Neuronal stem cell (in vitro differentiated cells): ENCODE results near the gene OBSCN.

Experiments
- DNase-seq: peaks from one replicate; pipeline ENCODE4 v3.0.0-alpha.2; 2013; ENCODE audit warnings: low spot score
- H2AFZ ChIP-seq: one replicate; pipeline ENCODE4 v1.6.1; 2013; ENCODE audit warnings: mild to moderate bottlenecking, low read length, inconsistent platforms
- H2AK5ac ChIP-seq: 2 replicates; pipeline ENCODE4 v1.6.1; 2013; ENCODE audit warnings: low read depth, mild to moderate bottlenecking, inconsistent platforms, low read length, moderate library complexity, mixed read lengths
- H2BK120ac ChIP-seq: 2 replicates; pipeline ENCODE4 v1.6.1; 2013; ENCODE audit warnings: low read depth, mild to moderate bottlenecking, inconsistent platforms, low read length, moderate library complexity, mixed read lengths
- H2BK12ac ChIP-seq: one replicate; pipeline ENCODE4 v1.6.1; 2013; ENCODE audit warnings: low read length, inconsistent platforms
- H2BK15ac ChIP-seq: 2 replicates; pipeline ENCODE4 v1.6.1; 2013; ENCODE audit warnings: mild to moderate bottlenecking, low read length, inconsistent platforms, mixed read lengths
- H2BK5ac ChIP-seq: one replicate; pipeline ENCODE4 v1.6.1; 2013; ENCODE audit warnings: inconsistent platforms, mild to moderate bottlenecking, low read length, moderate library complexity
- H3K14ac ChIP-seq: one replicate; pipeline ENCODE4 v1.6.1; 2013; ENCODE audit warnings: low read length, inconsistent platforms
- H3K18ac ChIP-seq: 2 replicates; pipeline ENCODE4 v1.6.1; 2013; ENCODE audit warnings: low read length, inconsistent platforms
- H3K23ac ChIP-seq: 2 replicates; pipeline ENCODE4 v1.6.1; 2013; ENCODE audit warnings: low read depth, mild to moderate bottlenecking, mixed read lengths, low read length, inconsistent platforms; ENCODE audit not compliant: poor library complexity
- H3K27ac ChIP-seq: replicated peaks from 3 replicates; pipeline ENCODE4 v1.5.1; 2013; ENCODE audit warnings: low read length, inconsistent platforms
- H3K27me3 ChIP-seq, 3 experiments: 2 replicates each; pipeline ENCODE4 v1.6.1; 2013; ENCODE audit warnings: low read length in 3 of 3, mild to moderate bottlenecking in 2 of 3, inconsistent platforms in 1 of 3, low read depth in 1 of 3, mixed read lengths in 1 of 3, moderate library complexity in 1 of 3; ENCODE audit not compliant: control insufficient read depth in 3 of 3, insufficient read depth in 3 of 3
- H3K36me3 ChIP-seq, 2 donors: replicated peaks in 1 of 2; 2 replicates each; pipeline ENCODE4 v1.6.1; 2013; ENCODE audit warnings: low read length in 2 of 2; ENCODE audit not compliant: control insufficient read depth in 2 of 2, insufficient read depth in 2 of 2
- H3K4ac ChIP-seq: 2 replicates; pipeline ENCODE4 v1.6.1; 2013; ENCODE audit warnings: inconsistent platforms, mild to moderate bottlenecking, low read length, moderate library complexity
- H3K4me1 ChIP-seq, 2 donors: 1 replicate in 1 of 2; 2 replicates in 1 of 2; pipeline ENCODE4 v1.6.1; 2013; ENCODE audit warnings: low read length in 2 of 2, low read depth in 1 of 2; ENCODE audit not compliant: control insufficient read depth in 2 of 2, insufficient read depth in 1 of 2
- H3K4me2 ChIP-seq: one replicate; pipeline ENCODE4 v1.6.1; 2013; ENCODE audit warnings: mild to moderate bottlenecking, low read length, inconsistent platforms; ENCODE audit not compliant: insufficient read depth, poor library complexity, severe bottlenecking
- H3K4me3 ChIP-seq, 2 donors: 2 replicates each; pipeline ENCODE4 v1.5.1; 2013; ENCODE audit warnings: low read length in 2 of 2, mild to moderate bottlenecking in 2 of 2, inconsistent platforms in 1 of 2, moderate library complexity in 1 of 2
- H3K79me1 ChIP-seq: one replicate; pipeline ENCODE4 v1.6.1; 2013; ENCODE audit warnings: low read depth, mild to moderate bottlenecking, inconsistent platforms, low read length, moderate library complexity
- H3K9ac ChIP-seq: one replicate; pipeline ENCODE4 v1.6.1; 2013; ENCODE audit warnings: mild to moderate bottlenecking, low read depth, low read length, inconsistent platforms; ENCODE audit not compliant: poor library complexity
- H3K9me3 ChIP-seq, 2 donors: replicated peaks in 1 of 2; 2 replicates each; pipeline versions ENCODE3 to v1.6.1; 2013; ENCODE audit warnings: low read length in 2 of 2, mild to moderate bottlenecking in 2 of 2, inconsistent platforms in 1 of 2, low read depth in 1 of 2, mixed read lengths in 1 of 2, moderate library complexity in 1 of 2; ENCODE audit not compliant: control insufficient read depth in 2 of 2, insufficient read depth in 1 of 2
- H4K8ac ChIP-seq: one replicate; pipeline ENCODE4 v1.6.1; 2013; ENCODE audit warnings: low read depth, mild to moderate bottlenecking, inconsistent platforms, low read length, moderate library complexity
- H4K91ac ChIP-seq: one replicate; pipeline ENCODE4 v1.6.1; 2013; ENCODE audit warnings: low read length, low read depth, mild to moderate bottlenecking, inconsistent platforms; ENCODE audit not compliant: poor library complexity
- WGBS, 2 donors: extraction: QIAGEN DNeasy Blood & Tissue Kit; methylation state at CpG; one replicate each; pipeline ENCODE4 v1.1.7; 2013; ENCODE audit warnings: missing lambda C conversion rate in 2 of 2, mixed read lengths in 1 of 2; ENCODE audit not compliant: insufficient read length in 2 of 2, insufficient replicate concordance in 1 of 2; ENCODE audit errors: extremely low coverage in 2 of 2; 5-methylcytosine and 5-hydroxymethylcytosine counted together

The OBSCN gene

DNA sequence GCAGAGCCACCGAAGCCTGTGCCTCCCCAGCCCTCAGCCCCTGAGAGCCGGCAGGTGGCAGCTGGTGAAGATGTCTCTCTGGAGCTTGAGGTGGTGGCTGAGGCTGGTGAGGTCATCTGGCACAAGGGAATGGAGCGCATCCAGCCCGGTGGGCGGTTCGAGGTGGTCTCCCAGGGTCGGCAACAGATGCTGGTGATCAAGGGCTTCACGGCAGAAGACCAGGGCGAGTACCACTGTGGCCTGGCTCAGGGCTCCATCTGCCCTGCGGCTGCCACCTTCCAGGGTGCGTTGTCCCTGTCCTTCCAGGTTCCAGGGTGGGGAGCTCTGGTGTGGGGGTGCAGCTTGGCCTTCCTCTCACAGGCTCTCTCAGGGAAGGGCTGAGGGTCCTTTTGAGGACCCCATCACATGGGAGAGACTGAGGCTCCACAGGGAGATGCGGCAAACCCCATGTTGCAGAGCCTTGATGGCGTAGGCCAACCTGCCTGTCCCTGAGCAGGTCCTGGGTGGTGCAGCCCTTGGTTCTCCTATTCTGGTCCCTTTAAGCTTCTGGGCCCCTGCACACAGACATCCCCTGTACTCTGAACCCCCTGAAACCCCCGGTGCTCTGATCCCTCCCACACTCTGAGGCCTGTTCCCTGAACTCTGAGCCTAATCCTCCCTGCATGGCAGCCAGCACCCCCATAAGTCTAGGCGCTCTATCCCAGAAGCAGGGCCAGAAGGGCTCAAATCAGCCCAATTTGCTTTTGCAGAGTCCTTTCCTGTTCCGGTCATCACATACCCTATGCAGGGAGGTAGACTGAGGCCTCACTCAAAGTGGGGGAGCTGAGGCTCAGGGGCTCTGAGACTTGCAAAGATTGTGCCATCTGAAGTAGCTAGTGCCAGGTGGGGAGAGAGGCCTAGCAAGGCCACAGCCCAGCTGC lies 110.3 kb downstream of the OBSCN start:
- H3K4me1 ChIP-seq: no peaks in the 10 kb centered on the region
- H3K27ac ChIP-seq: no peak overlapping the region
- no peak overlapping the region for H3K4me3 ChIP-seq
- no peak overlapping the region for H2AFZ ChIP-seq
- WGBS, 2 donors: no CpG with 5 or more reads among the region's 16 CpGs
- H3K9ac ChIP-seq: no peak overlapping the region
- peak overlapping the region; percentile 26 for H2BK5ac ChIP-seq
- no peak overlapping the region for H4K8ac ChIP-seq
- H3K36me3 ChIP-seq: peaks cover 0 to 36% of the 10 kb centered on the region in 2 donors
- H3K4me2 ChIP-seq: no peak overlapping the region
- H2BK12ac ChIP-seq: no peak overlapping the region
- no peaks in the 10 kb centered on the region for H3K27me3 ChIP-seq
- H3K18ac ChIP-seq: no peak overlapping the region
- no peak overlapping the region for H2BK120ac ChIP-seq
- H2BK15ac ChIP-seq: no peak overlapping the region
- H3K9me3 ChIP-seq: peaks cover 0 to 3% of the 10 kb centered on the region in 2 donors
- no peak overlapping the region for H3K23ac ChIP-seq
- H2AK5ac ChIP-seq: no peak overlapping the region
- no peak overlapping the region for H4K91ac ChIP-seq
- DNase-seq: no peak
- no peaks in the 10 kb centered on the region for H3K79me1 ChIP-seq
- no peak overlapping the region for H3K4ac ChIP-seq
- H3K14ac ChIP-seq: no peak overlapping the region

DNA sequence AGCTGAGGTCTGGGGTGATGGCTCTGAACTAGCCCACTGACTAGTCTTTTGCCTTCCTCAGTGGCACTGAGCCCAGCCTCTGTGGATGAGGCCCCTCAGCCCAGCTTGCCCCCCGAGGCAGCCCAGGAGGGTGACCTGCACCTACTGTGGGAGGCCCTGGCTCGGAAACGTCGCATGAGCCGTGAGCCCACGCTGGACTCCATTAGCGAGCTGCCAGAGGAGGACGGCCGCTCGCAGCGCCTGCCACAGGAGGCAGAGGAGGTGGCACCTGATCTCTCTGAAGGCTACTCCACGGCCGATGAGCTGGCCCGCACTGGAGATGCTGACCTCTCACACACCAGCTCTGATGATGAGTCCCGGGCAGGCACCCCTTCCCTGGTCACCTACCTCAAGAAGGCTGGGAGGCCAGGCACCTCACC lies 111.0 kb downstream of the OBSCN start:
- no peak overlapping the region for H3K14ac ChIP-seq
- DNase-seq: no peak

DNA sequence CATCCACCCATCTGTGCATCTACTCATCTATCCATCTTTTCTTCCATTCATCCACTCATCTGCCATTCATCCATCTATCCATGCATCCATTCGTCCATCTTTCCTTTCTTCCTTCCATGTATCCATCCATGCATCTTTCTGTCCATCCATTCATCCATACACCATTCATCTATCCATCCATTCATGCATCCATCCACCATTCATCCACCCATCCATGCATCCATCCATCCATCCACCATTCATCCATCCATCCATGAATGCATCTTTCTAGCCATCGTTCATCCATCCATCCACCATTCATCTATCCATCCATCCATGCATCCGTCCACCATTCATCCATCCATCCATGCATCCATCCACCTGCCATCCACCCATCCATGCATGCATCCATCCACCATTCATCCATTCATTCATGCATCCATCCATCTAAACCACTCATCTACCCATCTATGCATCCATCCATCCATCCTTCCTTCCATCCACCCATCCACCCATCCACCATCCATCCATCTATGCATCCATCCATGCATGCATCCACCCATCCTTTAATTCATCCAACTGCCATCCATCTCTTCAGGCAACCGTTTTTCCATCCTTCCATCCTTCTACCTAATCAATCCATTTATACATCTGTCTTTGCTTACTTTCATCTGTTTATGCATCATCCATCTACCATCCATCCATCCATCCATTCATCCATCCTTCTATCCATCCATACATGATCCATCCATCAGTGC lies 111.7 kb downstream of the OBSCN start:
- no peak overlapping the region for H3K4me2 ChIP-seq
- H2BK120ac ChIP-seq: no peak overlapping the region
- H3K4me3 ChIP-seq: peak overlapping the region in 1 of 2 donors; percentile 34
- H3K9ac ChIP-seq: no peak overlapping the region
- H2BK15ac ChIP-seq: no peak overlapping the region
- peaks cover 0 to 6% of the 10 kb centered on the region in 2 donors for H3K9me3 ChIP-seq
- no peak overlapping the region for H2BK12ac ChIP-seq
- peaks cover 0 to 46% of the 10 kb centered on the region in 2 donors for H3K36me3 ChIP-seq
- H3K4me1 ChIP-seq: no peaks in the 10 kb centered on the region
- H3K23ac ChIP-seq: no peak overlapping the region
- H3K27me3 ChIP-seq: no peaks in the 10 kb centered on the region
- H3K14ac ChIP-seq: no peak overlapping the region
- H2AK5ac ChIP-seq: no peak overlapping the region
- DNase-seq: no peak
- no peak overlapping the region for H3K18ac ChIP-seq
- H3K79me1 ChIP-seq: no peaks in the 10 kb centered on the region
- WGBS, 2 donors: 100% methylated on average over 1 of the region's 4 CpGs
- H3K4ac ChIP-seq: no peak overlapping the region
- no peak overlapping the region for H2BK5ac ChIP-seq
- no peak overlapping the region for H4K91ac ChIP-seq
- no peak overlapping the region for H2AFZ ChIP-seq
- no peak overlapping the region for H4K8ac ChIP-seq
- no peak overlapping the region for H3K27ac ChIP-seq

More for the DNA sequence above, 111.0 kb downstream of the OBSCN start:
- Histone ChIP-seq H2BK5ac (peak overlapping the region; percentile 26), H3K9ac (no peak overlapping the region), H3K4me3 (no peak overlapping the region), H2BK12ac (no peak overlapping the region), H3K9me3 (peaks cover 0 to 3% of the 10 kb centered on the region in 2 donors), H4K91ac (no peak overlapping the region), H3K18ac (no peak overlapping the region), H4K8ac (no peak overlapping the region), H2AFZ (no peak overlapping the region), H2BK15ac (no peak overlapping the region), H3K36me3 (peaks cover 0 to 41% of the 10 kb centered on the region in 2 donors), H3K79me1 (no peaks in the 10 kb centered on the region), H3K27me3 (no peaks in the 10 kb centered on the region), H3K4me1 (no peaks in the 10 kb centered on the region), H3K4ac (no peak overlapping the region), H3K23ac (peak overlapping the region; percentile 48), H3K27ac (no peak overlapping the region), H3K4me2 (no peak overlapping the region), H2BK120ac (no peak overlapping the region), H2AK5ac (no peak overlapping the region)
- WGBS, 2 donors: no CpG with 5 or more reads among the region's 15 CpGs

DNA sequence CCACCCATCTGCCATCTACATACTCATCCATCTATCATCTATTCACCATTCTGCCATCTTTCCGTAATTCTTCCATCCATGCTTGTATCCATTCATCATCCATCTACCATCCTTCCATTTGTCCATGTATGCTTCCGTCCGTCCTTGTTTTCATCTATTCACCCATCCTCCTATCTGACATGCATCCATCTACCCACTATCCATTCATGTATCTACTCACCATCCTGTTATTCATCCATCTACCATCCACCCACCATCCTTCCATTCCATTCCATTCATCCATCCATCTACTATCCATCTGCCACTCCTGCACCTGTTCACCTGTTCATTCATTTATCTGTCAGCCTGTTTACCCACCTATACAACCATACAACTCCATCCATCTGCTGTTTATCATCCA lies 112.5 kb downstream of the OBSCN start:
- Histone ChIP-seq H4K8ac (no peak overlapping the region), H3K4ac (no peak overlapping the region), H3K9ac (no peak overlapping the region), H3K18ac (no peak overlapping the region), H3K14ac (no peak overlapping the region), H2AFZ (no peak overlapping the region), H2BK120ac (no peak overlapping the region), H3K36me3 (peaks cover 0 to 46% of the 10 kb centered on the region in 2 donors), H3K4me3 (peak overlapping the region in 1 of 2 donors; percentile 20), H4K91ac (no peak overlapping the region), H3K4me2 (no peak overlapping the region), H3K9me3 (peaks cover 0 to 9% of the 10 kb centered on the region in 2 donors), H2BK15ac (no peak overlapping the region), H2BK12ac (no peak overlapping the region), H3K27me3 (no peaks in the 10 kb centered on the region), H3K23ac (no peak overlapping the region), H3K4me1 (no peaks in the 10 kb centered on the region), H3K27ac (no peak overlapping the region), H2BK5ac (no peak overlapping the region), H3K79me1 (no peaks in the 10 kb centered on the region), H2AK5ac (no peak overlapping the region)
- no peak for DNase-seq
- 100% methylated on average over 1 of the region's 3 CpGs; no CpG with 5 or more reads in 1 of the 2 donors for WGBS, 2 donors
